Neural progenitor cell (in vitro differentiated cells): ENCODE measurements around the gene PREX1. TPM values are rescaled to one million over a fixed set of nuclear protein-coding genes. Genes with fewer than 3 reads are reported as not detected.

ENCODE experiments used
- DNase-seq: peaks from one replicate; pipeline ENCODE4 v3.0.0-alpha.2; 2016; ENCODE audit warnings: low spot score
- H2AFZ ChIP-seq: fragments of 200-600 bp; sonication (generic); replicated peaks from 2 replicates; pipeline ENCODE4 v1.6.1; 2016; ENCODE audit warnings: antibody characterized with exemption
- H3F3A ChIP-seq: fragments of 200-600 bp; sonication (generic); 2 replicates; pipeline ENCODE4 v1.6.1; 2016; ENCODE audit warnings: antibody characterized with exemption, low read depth
- H3K27ac ChIP-seq: fragments of 200-600 bp; sonication (generic); 2 replicates; pipeline ENCODE4 v1.5.1; 2016; ENCODE audit warnings: mild to moderate bottlenecking
- H3K27me3 ChIP-seq: fragments of 200-600 bp; sonication (generic); 2 replicates; pipeline ENCODE4 v1.6.1; 2016; ENCODE audit warnings: mild to moderate bottlenecking, moderate library complexity
- H3K36me3 ChIP-seq: fragments of 200-600 bp; sonication (generic); 2 replicates; pipeline ENCODE4 v1.5.1; 2016
- H3K4me1 ChIP-seq: fragments of 200-600 bp; sonication (generic); 2 replicates; pipeline ENCODE4 v1.6.1; 2016; ENCODE audit warnings: mixed run types
- H3K4me2 ChIP-seq: fragments of 200-600 bp; sonication (generic); 2 replicates; pipeline ENCODE4 v1.6.1; 2016
- H3K4me3 ChIP-seq: fragments of 200-600 bp; sonication (generic); 2 replicates; pipeline ENCODE4 v1.5.1; 2016
- H3K79me2 ChIP-seq: fragments of 200-600 bp; sonication (generic); 2 replicates; pipeline ENCODE4 v1.6.1; 2016; ENCODE audit warnings: low read depth
- H3K9ac ChIP-seq: fragments of 200-600 bp; sonication (generic); 2 replicates; pipeline ENCODE4 v1.6.1; 2016
- H3K9me3 ChIP-seq: fragments of 200-600 bp; sonication (generic); 2 replicates; pipeline ENCODE4 v1.5.1; 2016; ENCODE audit warnings: low read depth
- H4K20me1 ChIP-seq: fragments of 200-600 bp; sonication (generic); 2 replicates; pipeline ENCODE4 v1.6.1; 2016; ENCODE audit warnings: low read depth
- H3K27ac Mint-ChIP-seq: 3 replicates; pipeline ENCODE4 v1.8.0; 2021; ENCODE audit warnings: mixed read lengths
- H3K27me3 Mint-ChIP-seq: 2 replicates; pipeline ENCODE4 v1.8.0; 2022; ENCODE audit warnings: low read depth, mild to moderate bottlenecking, inconsistent platforms, moderate library complexity, mixed read lengths; ENCODE audit not compliant: insufficient read depth
- H3K36me3 Mint-ChIP-seq: 3 replicates; pipeline ENCODE4 v1.8.0; 2021; ENCODE audit warnings: mixed read lengths
- H3K4me1 Mint-ChIP-seq: 3 replicates; pipeline ENCODE4 v1.8.0; 2021; ENCODE audit warnings: mixed read lengths
- H3K4me3 Mint-ChIP-seq: 3 replicates; pipeline ENCODE4 v1.8.0; 2021; ENCODE audit warnings: mild to moderate bottlenecking, moderate library complexity, mixed read lengths
- H3K9me3 Mint-ChIP-seq: 3 replicates; pipeline ENCODE4 v1.8.0; 2020; ENCODE audit warnings: mixed read lengths
- EZH2 ChIP-seq: fragments of 200-600 bp; sonication (generic); IDR thresholded peaks from 2 replicates; pipeline ENCODE4 v1.6.1; 2017; ENCODE audit warnings: antibody characterized with exemption, mild to moderate bottlenecking, moderate library complexity
- EZH2phosphoT487 ChIP-seq: fragments of 200-600 bp; sonication (generic); IDR thresholded peaks from 2 replicates; pipeline ENCODE4 v1.6.1; 2017; ENCODE audit warnings: antibody characterized with exemption
- total RNA-seq: library from RNA; depleted of rRNA; stranded (reverse); fragments of >200 nt; gene quantifications from 2 replicates; pipeline ENCODE4 v1.2.3, GENCODE V29; 2015; ENCODE audit warnings: low replicate concordance
- TF ChIP-seq, protein P1 (sequence below): fragments of 200-600 bp; sonication (generic); IDR thresholded peaks from 2 replicates; pipeline ENCODE4 v1.5.1; 2017; ENCODE audit warnings: antibody characterized with exemption, mild to moderate bottlenecking

The PREX1 gene
- total RNA-seq, 1 donor from 2014 or later = 4.5 TPM

- Histone ChIP-seq H3K27ac (no peak overlapping the region), H3K4me3 (no peak overlapping the region), H3K9me3 (no peaks in the 10 kb centered on the region), H3K4me1 (peaks cover 31% of the 10 kb centered on the region), H2AFZ (no peak overlapping the region), H4K20me1 (peaks cover 86% of the 10 kb centered on the region), H3F3A (peaks cover 36% of the 10 kb centered on the region), H3K27me3 (peaks cover 80% of the 10 kb centered on the region), H3K79me2 (no peaks in the 10 kb centered on the region), H3K4me2 (no peak overlapping the region), H3K9ac (no peak overlapping the region), H3K36me3 (no peaks in the 10 kb centered on the region)
- Mint-ChIP-seq H3K4me1 (peaks cover 72% of the 10 kb centered on the region), H3K27ac (no peak overlapping the region), H3K27me3 (peaks cover 2% of the 10 kb centered on the region), H3K9me3 (no peaks in the 10 kb centered on the region), H3K36me3 (peaks cover 4% of the 10 kb centered on the region), H3K4me3 (no peak overlapping the region)
- TF ChIP-seq, protein P1, sequence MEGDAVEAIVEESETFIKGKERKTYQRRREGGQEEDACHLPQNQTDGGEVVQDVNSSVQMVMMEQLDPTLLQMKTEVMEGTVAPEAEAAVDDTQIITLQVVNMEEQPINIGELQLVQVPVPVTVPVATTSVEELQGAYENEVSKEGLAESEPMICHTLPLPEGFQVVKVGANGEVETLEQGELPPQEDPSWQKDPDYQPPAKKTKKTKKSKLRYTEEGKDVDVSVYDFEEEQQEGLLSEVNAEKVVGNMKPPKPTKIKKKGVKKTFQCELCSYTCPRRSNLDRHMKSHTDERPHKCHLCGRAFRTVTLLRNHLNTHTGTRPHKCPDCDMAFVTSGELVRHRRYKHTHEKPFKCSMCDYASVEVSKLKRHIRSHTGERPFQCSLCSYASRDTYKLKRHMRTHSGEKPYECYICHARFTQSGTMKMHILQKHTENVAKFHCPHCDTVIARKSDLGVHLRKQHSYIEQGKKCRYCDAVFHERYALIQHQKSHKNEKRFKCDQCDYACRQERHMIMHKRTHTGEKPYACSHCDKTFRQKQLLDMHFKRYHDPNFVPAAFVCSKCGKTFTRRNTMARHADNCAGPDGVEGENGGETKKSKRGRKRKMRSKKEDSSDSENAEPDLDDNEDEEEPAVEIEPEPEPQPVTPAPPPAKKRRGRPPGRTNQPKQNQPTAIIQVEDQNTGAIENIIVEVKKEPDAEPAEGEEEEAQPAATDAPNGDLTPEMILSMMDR = no peak
- no peak for TF ChIP-seq EZH2
- no peak for TF ChIP-seq EZH2phosphoT487
- no peak for DNase-seq
Observed at GRCh38 chr20:48823476-48823875, 4.3 kb downstream of the PREX1 start.

- Histone ChIP-seq H3K4me3 (no peak overlapping the region), H3K4me2 (no peak overlapping the region), H3K36me3 (no peaks in the 10 kb centered on the region), H2AFZ (no peak overlapping the region), H4K20me1 (peaks cover 92% of the 10 kb centered on the region), H3K27me3 (peaks cover 80% of the 10 kb centered on the region), H3K27ac (no peak overlapping the region), H3K9ac (no peak overlapping the region), H3F3A (peaks cover 36% of the 10 kb centered on the region), H3K4me1 (peaks cover 33% of the 10 kb centered on the region), H3K79me2 (no peaks in the 10 kb centered on the region), H3K9me3 (no peaks in the 10 kb centered on the region)
- Mint-ChIP-seq H3K4me1 (peaks cover 76% of the 10 kb centered on the region), H3K9me3 (no peaks in the 10 kb centered on the region), H3K36me3 (peaks cover 4% of the 10 kb centered on the region), H3K4me3 (no peak overlapping the region), H3K27me3 (peaks cover 6% of the 10 kb centered on the region), H3K27ac (no peak overlapping the region)
- no peak for DNase-seq
- TF ChIP-seq EZH2phosphoT487 (no peak), EZH2 (no peak)
- TF ChIP-seq, protein P1 = no peak
Observed at GRCh38 chr20:48822879-48823385, 4.9 kb downstream of the PREX1 start.

DNA sequence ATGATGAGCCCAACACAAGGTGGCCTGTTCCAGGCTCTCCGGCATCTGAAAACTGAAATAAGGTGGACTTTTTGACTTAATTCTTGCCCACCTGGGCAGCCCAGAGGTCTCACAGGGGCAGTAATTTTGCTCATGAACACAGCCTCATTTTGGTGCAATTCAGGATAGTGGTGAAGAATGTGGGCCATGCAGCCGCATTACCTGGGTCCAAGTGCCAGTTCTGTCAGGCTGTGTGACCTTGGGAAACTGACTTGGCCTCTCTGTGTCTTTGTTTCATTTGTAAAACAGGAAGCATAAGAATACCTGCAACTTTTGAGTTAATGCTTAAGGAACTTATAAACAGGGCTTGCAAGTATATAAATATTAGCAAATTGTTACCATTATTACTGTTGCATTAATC lies 5.6 kb downstream of the PREX1 start:
- peaks cover 96% of the 10 kb centered on the region for H4K20me1 ChIP-seq
- H3K9me3 Mint-ChIP-seq = no peaks in the 10 kb centered on the region
- TF ChIP-seq EZH2 = no peak
- TF ChIP-seq EZH2phosphoT487 = no peak
- TF ChIP-seq, protein P1 = no peak

More for the DNA sequence above, 5.6 kb downstream of the PREX1 start:
- Histone ChIP-seq H3K4me1 (peaks cover 33% of the 10 kb centered on the region), H3K4me2 (no peak overlapping the region), H3K27me3 (peaks cover 80% of the 10 kb centered on the region), H3K9me3 (no peaks in the 10 kb centered on the region), H3K9ac (no peak overlapping the region), H3K79me2 (no peaks in the 10 kb centered on the region), H3K27ac (no peak overlapping the region), H3K4me3 (no peak overlapping the region), H2AFZ (no peak overlapping the region), H3K36me3 (no peaks in the 10 kb centered on the region), H3F3A (peaks cover 33% of the 10 kb centered on the region)
- DNase-seq = no peak
- Mint-ChIP-seq H3K27ac (no peak overlapping the region), H3K27me3 (peaks cover 8% of the 10 kb centered on the region), H3K4me1 (peaks cover 76% of the 10 kb centered on the region), H3K4me3 (no peak overlapping the region), H3K36me3 (peaks cover 4% of the 10 kb centered on the region)
